Hematopoietic multipotent progenitor cell treated with erythropoietin and hydrocortisone succinate and interleukin-3 and kit ligand, for 8 days (in vitro differentiated cells): ENCODE data around the gene KCNH8.
"Not testable (repeated sequence)": the region's sequence is repeated elsewhere in the genome, so short reads cannot be mapped to it uniquely, and the experiment has no call there.

Source experiments
- DNase-seq: peaks from one replicate; pipeline ENCODE4 v3.0.0-alpha.2; 2015

The KCNH8 gene

DNA sequence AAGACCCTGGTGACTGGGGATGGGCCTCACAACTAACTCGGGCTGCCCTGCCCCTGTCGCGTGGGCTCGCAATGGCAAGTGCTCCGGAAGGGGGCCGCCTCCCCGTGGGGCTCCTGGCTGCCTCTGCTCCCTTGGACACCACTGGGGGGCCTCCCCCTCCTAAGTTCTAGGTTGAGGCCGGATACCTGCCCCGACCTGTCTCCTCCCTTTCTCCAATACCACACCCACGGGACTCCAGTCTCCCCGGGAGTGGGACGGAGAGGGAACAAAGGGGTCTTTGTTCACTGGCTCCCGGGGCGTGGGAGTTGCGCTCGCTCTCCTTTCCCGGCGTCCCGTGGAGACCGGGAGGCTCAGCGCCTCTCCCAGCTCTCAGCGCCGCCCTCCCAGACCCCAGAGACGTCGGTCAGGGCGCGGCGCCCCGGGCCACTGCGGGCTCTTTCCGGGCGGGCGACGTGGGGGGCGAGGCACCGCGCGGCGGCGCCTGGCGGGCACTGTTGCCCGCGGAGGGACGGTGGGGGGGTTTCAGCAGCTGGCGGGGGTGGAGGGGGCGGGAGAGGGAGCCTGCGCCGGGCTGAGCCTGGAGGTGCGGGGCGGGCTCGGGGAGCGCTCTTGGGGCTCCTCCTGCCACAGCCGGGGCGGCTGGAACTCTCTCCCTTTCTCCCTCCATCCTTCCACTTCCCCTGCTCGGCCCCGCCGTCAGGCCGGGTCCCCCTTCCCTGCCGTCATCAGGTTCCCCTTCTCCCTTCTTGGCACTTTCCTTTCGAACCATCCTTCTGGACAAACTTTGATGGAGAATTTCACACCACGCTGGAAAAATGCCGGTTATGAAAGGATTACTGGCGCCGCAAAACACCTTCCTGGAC is at the start of gene KCNH8:
Gene KCNH8 (plus strand): TSS at position 606 of the 863 bp plus-strand sequence. CDS start 210 bp downstream, at position 816.
- no peak for DNase-seq

DNA sequence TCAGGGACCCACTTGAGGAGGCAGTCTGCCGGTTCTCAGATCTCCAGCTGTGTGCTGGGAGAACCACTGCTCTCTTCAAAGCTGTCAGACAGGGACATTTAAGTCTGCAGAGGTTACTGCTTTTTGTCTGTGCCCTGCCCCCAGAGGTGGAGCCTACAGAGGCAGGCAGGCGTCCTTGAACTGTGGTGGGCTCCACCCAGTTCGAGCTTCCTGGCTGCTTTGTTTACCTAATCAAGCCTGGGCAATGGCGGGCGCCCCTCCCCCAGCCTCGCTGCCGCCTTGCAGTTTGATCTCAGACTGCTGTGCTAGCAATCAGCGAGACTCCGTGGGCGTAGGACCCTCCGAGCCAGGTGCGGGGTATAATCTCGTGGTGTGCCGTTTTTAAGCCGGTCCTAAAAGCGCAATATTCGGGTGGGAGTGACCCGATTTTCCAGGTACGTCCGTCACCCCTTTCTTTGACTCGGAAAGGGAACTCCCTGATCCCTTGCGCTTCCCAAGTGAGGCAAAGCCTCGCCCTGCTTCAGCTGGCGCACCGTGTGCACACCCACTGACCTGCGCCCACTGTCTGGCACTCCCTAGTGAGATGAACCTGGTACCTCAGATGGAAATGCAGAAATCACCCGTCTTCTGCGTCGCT is 45.5 kb upstream of the KCNH8 start:
- not testable (repeated sequence) for DNase-seq

DNA sequence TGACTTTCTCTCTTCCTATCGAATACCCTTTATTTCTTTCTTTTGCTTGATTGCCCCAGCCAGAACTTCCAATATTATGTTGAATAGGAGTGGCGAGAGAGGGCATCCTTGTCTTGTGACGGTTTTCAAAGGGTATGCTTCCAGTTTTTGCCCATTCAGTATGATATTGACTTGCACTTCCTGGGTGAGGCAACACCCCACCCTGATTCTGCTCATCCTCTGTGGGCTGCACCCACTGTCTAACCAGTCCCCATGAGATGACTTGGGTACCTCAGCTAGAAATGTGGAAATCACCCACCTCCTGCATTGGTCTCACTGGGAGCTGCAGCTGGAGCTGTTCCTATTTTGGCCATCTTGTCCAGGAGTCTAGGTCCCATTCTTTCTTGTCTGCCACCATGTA is 44.8 kb upstream of the KCNH8 start:
- no peak for DNase-seq

DNA sequence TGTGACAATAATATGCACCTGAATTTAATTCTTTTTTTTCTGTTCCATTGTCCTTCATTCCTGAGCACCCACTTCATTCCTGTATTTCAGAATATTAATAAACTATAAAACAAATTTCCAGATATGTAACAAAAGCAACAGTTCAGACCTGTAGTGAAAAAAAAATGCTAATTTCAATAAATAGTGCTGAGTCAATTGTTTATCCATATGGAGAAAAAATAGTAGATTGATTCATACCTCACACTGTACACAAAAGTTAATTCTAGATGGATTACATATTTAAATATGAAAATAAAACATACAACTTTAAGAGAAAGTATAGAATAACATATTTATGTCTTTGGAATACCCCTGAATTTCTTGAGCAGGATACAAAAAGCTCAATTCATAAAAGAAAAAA is 43.9 kb upstream of the KCNH8 start:
- no peak for DNase-seq

DNA sequence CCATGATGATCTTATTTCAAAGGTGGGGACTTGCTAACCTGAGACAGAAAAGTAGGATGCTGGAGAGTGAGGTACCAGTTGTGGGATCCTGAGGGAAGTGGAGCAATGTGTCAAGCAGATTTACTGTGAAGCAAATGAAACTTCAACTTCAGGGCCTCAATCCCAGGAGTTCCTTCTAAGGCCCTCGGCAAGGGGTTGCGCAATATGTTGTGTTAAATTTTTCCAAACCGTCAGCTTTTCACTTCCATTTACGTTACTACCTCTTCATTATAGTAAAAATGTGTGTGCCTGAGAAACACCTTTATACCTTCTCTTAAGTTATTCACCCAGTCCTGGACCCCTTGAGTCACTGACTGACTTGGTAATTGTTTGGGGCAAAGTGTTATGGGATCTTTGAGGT is 42.5 kb upstream of the KCNH8 start:
- no peak for DNase-seq

DNA sequence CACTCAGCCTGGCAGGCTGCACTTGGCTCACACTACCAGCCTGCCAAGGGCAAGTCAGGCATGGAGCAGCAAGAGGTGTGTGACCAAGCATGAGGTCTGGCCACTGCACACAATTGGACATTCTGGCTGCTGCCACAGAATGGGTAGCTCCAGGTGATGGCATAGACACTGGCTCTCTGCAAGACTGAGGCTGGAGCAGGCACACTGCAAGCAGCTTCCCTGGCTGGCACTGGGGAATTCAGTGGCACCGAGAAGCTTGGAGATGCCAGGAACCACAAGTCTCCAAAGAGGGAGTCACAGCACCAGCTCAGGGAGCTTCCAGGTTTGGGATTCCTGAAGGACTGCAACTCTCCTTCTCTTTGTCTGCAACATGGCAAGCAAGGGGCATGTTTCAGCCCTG is 42.0 kb upstream of the KCNH8 start:
- no peak for DNase-seq

DNA sequence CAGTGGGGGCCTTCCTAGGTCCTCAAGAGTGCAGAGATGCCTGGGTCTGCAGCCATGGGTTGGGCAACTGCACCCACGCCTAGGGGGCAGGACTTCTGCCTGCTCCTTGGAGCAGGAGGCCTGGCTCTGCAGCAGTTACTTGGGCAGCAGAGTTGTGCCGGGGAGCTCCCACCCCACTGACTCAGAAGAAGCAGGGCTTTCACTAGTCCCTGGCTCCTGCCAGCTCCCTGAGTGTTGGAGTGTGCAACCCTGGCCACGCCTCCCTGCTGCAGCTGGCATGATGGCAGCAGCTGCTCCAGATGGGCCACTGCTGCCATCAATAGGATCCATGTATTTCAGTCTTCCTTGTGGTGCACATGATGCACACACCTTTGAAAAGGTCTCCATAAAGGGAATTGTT is 40.6 kb upstream of the KCNH8 start:
- no peak for DNase-seq

DNA sequence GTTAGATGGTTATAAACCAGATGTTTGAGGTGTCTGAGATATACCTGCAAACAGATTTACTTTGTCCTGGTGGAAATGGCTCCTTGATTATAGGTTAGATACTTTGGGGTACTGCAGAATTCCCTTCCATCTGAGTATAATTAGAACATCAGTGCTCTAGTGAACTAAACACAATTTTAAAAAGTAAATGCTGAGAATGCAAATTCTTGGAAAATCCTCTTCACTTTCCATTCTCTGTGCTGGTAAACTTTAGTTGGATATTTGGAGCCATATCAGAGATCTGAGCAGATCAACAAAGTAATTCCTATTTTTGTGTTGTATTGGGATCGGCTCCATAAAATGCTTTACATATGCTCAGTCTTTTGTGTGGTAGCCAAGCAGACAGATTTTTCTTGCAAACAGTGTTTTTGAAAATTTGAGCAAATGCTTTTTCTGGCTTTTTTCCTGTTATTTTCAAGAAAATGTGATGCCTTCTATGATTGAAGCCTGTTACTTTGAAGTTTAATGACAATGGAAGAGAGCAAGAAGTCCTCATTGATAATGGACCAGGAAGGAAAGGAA is 37.9 kb upstream of the KCNH8 start:
- DNase-seq, result no peak

DNA sequence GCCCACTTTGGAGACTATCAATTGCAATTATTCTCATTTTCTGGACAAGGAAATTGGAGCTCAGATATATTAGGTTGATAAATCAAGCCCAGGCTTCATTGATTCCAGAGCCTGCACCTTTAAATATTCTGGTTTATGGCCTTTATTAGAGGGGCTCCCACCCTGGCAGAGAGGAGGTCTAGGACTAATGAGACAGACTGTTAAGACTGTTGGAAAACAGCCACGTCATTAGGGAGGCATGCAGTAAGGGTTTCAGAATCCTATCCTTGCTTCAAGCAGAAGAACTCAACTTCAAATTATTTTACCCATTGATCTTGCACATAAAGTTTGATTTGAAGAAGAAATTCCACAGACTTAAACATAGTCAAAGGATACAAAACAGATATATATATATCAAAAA is 33.8 kb upstream of the KCNH8 start:
- no peak for DNase-seq

DNA sequence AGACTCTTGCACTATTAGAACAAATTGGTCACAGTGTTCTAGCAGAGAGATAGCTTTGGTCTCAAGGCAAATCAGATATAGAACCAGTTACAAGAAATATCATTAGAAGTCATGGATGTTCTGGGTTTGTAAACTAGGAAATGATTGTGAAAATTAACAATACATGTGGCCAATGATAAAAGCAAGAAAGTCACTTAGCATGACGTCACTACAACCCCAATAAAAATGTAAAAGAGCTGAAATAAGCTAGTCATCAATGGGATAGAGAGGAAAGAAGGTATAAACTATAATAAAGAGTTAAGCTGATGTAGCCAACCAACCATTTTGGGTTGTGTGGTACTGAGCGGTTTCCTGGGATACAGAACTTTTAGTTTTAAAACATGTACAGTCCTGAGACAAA is 32.1 kb upstream of the KCNH8 start:
- DNase-seq, result no peak

DNA sequence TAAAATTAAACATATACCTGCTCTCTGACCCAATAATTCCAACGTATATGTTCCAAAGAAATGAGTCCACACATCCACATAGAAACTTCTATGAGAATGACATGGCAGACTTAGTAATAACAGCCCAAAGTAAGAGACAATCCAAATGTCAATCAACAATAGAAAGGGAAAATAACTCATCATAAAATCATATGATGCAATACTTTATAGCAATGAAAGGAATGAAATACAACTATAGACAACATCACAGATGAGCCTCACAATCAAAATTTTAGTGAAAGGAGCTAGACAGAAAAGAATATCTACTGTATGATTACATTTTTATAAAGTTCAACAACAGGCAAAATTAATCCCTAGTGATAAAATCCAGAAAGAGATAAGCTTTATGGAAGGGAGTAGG is 23.6 kb upstream of the KCNH8 start:
- DNase-seq, result no peak

DNA sequence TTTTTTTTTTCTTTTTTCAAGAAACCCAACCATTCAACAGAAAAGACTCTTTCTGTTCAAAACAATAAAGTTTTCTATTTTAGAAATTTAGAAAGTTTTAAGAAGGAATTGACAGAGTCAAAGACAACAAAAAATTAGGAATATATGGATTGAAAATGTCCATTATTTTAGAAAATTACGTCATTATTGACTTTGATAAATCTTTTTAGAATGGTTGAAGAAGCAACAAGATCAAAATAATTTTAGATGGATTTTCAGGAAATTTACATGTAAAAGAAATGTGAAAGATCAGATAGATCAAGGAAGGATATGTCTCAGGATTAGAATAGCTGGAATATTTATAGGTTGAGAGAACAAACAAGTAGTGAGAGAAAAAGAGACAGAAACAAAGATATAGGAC is 8.4 kb upstream of the KCNH8 start:
- no peak for DNase-seq

DNA sequence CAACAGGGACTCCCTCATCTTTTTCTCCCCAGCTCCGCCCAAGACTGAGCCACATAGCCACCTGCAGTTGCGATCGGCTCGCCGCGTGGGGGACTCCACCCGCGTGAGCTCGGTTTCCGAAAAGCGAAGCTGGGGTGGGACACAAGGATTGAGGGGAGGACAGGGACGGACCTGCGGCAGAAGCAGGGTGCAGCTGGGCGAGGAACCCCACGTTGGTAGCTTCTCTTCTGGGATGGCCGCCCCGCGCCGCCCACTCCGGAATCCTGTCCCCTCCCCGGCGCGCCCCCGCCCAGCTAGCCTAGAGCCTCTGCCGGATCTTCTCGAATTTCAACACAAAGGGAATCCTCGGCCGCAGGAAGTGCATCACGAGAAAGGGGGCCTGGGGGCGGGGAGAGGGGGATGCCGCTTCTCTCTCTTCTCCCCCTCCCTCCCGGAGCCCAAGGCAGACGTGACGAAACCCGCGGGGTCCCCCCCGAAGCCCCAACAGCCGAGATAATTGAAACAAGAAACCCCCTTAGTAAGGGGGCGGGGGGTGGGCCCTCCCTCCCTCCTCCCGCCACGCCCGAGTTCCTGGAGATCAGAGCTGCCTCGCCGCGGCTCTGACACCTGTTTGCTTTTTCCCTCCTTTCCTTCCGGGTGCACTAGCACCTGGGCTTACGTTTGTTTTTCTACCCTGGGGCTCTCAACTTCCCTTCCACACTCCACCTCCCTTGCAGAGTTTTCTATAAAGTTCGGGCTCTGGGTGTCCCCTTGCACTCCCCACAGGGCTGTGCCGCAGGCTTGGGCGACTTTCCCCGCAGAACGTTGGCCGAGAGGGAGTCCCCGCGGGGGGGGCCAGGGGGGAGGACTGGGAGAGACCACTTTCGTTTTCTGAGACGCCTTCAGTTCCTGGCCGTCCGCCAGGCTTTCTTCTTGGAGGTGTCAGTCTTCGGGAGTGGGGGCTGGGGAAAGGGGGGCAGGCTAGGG is 1.3 kb upstream of the KCNH8 start:
- peak; percentile 42 for DNase-seq

DNA sequence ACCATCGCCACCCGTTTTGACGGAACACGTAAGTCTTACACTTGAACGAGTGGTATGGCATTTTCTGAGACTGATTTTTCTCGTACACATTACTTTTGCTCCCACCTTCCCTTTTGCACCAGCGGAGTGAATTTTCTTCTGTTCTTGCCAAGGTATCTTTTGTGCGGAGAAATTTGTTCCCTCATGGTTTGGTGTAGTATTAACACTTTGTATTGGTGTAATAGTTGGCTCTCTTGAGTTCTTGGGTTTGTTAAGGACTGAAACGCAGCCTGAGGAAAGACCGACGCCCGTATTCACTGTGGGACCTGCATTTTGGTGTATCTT is 420 bp downstream of the KCNH8 start:
- DNase-seq, result no peak

DNA sequence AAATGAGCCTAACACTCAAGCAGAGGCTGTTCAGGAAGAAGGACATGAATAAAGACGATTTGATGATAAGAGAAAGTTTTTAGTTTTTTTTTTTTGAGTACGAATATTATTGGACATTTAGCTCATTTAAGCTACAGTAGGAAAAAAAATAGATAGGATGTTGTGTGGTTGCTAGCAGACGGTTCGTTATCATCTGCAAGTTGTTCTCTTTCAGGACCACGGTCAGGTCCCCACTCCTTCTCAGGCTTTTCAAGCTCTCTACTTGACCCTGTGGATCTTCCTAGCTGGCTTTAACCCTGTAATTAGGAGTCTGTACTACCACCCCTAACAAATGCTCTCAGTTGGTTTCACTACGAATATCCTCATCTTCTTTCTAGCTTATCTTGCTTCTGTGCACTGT is 1.1 kb downstream of the KCNH8 start:
- DNase-seq, result peak; percentile 61

DNA sequence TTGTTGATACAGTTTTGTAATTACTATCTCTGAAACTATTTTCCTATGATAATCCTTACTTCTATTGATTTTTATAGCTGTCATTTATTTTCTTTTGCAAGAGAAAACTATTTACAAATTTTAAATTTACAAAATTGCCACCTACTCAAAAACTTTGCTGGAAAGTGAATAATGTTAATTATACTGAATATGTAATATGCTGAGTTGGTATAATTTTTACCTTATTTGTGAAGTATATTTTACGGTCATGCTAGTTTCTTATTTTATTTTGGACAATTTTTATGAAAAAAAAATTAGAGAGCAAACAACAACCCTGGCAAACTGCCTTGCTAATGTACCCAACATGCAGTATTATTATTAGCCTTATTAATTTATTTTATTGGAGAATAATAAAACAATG is 2.9 kb downstream of the KCNH8 start:
- DNase-seq, result no peak

DNA sequence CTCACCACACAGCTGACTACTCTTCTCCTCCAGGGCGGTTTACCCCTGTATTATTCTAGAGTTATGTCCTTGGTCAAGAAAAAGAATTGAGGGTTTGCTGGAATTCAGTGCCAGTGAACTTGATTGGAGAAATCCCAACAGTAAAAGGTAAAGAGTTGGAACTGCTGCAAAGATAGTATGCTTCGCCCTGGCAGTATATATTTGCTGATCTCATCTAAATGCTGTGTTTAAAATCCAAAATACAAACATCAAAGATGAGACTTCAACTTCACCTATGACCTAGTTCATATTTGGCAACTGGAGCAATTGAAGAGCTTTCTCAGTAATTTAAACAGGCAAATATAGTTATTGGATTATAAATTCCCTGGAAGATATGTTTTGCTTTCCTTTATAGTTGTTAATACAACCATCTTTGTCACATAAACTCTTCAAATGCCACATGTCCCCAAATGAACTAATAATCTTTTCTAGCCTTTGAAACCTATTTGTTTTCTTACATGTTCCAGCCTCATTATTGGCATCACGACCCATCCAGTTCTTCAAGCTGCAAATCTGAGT is 6.5 kb downstream of the KCNH8 start:
- no peak for DNase-seq

DNA sequence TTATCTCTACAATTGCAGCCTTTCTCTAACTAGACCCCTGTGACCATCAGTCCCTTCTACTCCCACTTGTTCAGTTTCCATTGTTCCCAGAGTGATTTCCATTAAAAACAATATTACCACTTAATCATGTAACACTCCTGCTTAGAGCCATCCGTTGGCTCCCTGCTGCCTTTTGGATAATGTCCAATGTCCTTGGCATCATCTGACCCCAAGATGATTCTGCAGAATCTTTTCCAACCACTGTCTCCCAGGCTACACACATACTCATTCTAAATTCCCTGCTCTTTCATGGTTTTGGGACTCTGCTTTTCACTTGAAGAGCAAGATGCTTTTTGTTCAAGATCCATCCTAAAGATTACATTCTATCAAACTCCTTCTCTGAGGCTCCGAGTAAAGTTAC is 7.1 kb downstream of the KCNH8 start:
- DNase-seq, result no peak

DNA sequence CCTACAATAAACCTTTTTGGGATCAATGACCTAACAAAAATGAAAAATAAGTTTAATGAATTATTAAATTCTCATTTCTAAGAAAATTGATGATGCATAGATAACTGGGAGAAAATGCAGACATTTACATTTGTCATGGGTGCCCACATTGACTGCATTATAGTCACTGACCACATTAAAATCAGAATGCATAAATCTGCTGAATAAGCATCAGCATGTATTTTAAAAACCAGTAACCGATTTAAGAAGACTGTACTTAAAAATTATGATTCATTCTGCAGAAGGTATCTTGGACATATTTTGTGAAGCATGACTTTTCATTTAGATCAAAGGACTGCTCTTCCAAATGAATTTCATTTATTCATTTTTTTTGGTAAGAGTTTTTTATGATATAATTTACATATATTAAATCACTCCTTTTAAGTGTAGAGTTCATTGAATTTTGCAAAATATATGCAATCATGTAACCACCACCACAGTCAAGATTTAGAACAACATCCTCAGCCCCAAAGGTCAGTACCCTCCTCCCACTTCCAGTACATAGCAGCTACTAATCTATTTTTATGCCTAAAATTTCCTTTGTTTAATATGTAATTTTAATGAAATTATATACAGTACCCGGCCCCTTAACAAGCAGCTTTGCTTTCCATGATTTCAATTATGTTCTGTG is 11.8 kb downstream of the KCNH8 start:
- DNase-seq, result no peak

DNA sequence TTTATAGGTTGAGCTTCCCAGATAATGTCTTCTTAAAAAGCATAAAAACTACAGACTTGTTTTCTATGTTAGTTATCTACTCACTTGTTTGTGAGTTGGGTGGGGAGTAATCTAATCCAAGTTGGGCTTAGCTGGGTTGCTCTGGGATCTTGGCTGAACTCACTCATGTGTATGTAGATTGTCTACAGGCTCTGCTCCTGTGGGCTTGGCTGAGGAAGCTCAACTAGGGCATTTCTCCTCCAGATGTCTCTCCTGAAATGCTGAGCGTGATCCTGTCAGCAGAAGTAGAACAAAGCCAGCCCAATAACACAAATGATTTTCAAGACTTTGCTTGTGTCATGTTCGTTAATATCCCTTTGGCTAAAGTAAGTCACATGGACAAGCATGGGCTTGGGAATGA is 17.3 kb downstream of the KCNH8 start:
- DNase-seq, result no peak

DNA sequence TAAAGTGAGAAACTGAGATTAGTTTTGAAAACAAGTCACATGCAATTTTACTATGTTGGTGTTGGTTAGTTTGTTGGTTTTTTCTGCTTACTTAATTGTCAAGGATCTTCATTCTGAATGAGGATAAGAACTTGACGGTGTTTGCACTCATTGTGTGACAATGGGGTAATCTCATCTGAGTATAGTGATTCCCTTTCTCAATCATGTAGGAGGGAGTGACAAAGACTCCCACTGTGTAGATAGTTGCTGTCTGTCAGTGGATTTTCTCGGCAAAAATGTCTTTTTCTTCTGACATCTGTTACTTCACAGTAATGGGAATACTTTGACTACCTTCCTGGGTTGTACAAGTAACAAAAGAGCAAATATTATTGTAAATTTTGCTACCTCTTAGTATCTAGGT is 23.5 kb downstream of the KCNH8 start:
- no peak for DNase-seq

DNA sequence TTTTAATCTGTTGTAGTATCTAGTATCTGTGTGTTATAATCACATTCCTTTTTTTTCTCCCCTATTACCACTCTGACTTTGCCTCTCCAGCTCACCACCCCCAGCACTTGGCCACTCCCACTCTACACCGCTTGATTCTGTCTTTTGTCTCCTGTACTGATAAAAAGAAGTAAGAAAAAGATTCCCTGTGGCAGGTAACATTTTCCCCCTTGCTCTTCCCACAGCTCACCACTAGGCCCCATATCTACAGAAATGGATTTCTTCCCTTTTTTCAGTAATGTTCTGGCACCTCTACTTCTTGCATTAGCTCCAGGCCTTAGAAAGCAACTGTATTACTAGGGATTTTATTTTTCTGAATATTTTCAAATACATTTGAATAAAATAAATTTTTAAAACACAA is 25.6 kb downstream of the KCNH8 start:
- no peak for DNase-seq
